Naive B cell (primary cell): ENCODE results near the gene CCDC169. TPM values are rescaled to one million over a fixed set of nuclear protein-coding genes. Genes with fewer than 3 reads are reported as not detected.
A peak's percentile ranks its signal among the peaks of the same experiment; 100 is the strongest.

Experiments used
- ATAC-seq, 2 donors: fragments of 150-1000 bp; cut with Tn5 transposase; 2 replicates each; pipeline ENCODE4 v1.10.0; 2021; ENCODE audit warnings: low read depth in 2 of 2, mild to moderate bottlenecking in 2 of 2, moderate library complexity in 2 of 2
- DNase-seq: peaks from one replicate; pipeline ENCODE4 v3.0.0; 2022
- H3K27ac Mint-ChIP-seq, 6 donors: one replicate each; pipeline ENCODE4 v1.8.0; 2020 to 2022; ENCODE audit warnings: mild to moderate bottlenecking in 6 of 6, mixed read lengths in 6 of 6, moderate library complexity in 5 of 6, inconsistent platforms in 2 of 6
- H3K27me3 Mint-ChIP-seq, 3 donors: one replicate each; pipeline ENCODE4 v1.8.0; 2021 to 2022; ENCODE audit warnings: mixed read lengths in 3 of 3, mild to moderate bottlenecking in 1 of 3
- H3K36me3 Mint-ChIP-seq, 2 donors: one replicate each; pipeline ENCODE4 v1.8.0; 2020 to 2022; ENCODE audit warnings: mixed read lengths in 2 of 2, inconsistent platforms in 1 of 2, mild to moderate bottlenecking in 1 of 2
- H3K4me1 Mint-ChIP-seq, 3 donors: one replicate each; pipeline ENCODE4 v1.8.0; 2020 to 2022; ENCODE audit warnings: mixed read lengths in 3 of 3, inconsistent platforms in 1 of 3, mild to moderate bottlenecking in 1 of 3, moderate library complexity in 1 of 3
- H3K4me3 Mint-ChIP-seq, 8 donors: one replicate each; pipeline ENCODE4 v1.8.0; 2020 to 2022; ENCODE audit warnings: mild to moderate bottlenecking in 8 of 8, mixed read lengths in 8 of 8, moderate library complexity in 8 of 8, inconsistent platforms in 2 of 8
- H3K9me3 Mint-ChIP-seq, 7 donors: one replicate each; pipeline ENCODE4 v1.8.0; 2020 to 2022; ENCODE audit warnings: mixed read lengths in 7 of 7, mild to moderate bottlenecking in 5 of 7, inconsistent platforms in 2 of 7, moderate library complexity in 1 of 7
- polyA plus RNA-seq, 6 donors: library from polyadenylated mRNA; unstranded; fragments of 300-500 nt; fragmentation: Illumina TruSeq; gene quantifications; one replicate each; pipeline ENCODE4 v1.2.3, GENCODE V29; 2021; ENCODE audit warnings: low read depth in 6 of 6

CCDC169 gene
- polyA plus RNA-seq, 6 donors from 2014 or later, result 0.46 TPM; not detected in 5

- H3K4me3 Mint-ChIP-seq, result peak overlapping the region; percentile 69 to 95 (median 90)
- no peak for DNase-seq
- H3K36me3 Mint-ChIP-seq, result no peaks in the 10 kb centered on the region
- peaks cover 0 to 16% (median 6%) of the 10 kb centered on the region in 3 donors for H3K4me1 Mint-ChIP-seq
- no peaks in the 10 kb centered on the region for H3K9me3 Mint-ChIP-seq
- peak overlapping the region in 2 of 6 donors; percentile 16 to 39 for H3K27ac Mint-ChIP-seq
- ATAC-seq, result no peak
- H3K27me3 Mint-ChIP-seq, result peaks cover 16 to 18% (median 17%) of the 10 kb centered on the region in 3 donors
These were observed 988 bp upstream of the CCDC169 start for GRCh38 chr13:36298535-36299068.

- peaks cover 16 to 24% (median 17%) of the 10 kb centered on the region in 3 donors for H3K27me3 Mint-ChIP-seq
- no peaks in the 10 kb centered on the region for H3K36me3 Mint-ChIP-seq
- H3K4me3 Mint-ChIP-seq, result no peak overlapping the region
- peaks cover 0 to 10% (median 4%) of the 10 kb centered on the region in 7 donors for H3K9me3 Mint-ChIP-seq
- H3K4me1 Mint-ChIP-seq, result peaks cover 0 to 16% (median 6%) of the 10 kb centered on the region in 3 donors
- ATAC-seq (no peak), DNase-seq (no peak)
- no peak overlapping the region for H3K27ac Mint-ChIP-seq
These were observed 3.5 kb downstream of the CCDC169 start for GRCh38 chr13:36294096-36294495.

- Mint-ChIP-seq H3K27me3 (peaks cover 14 to 20% (median 14%) of the 10 kb centered on the region in 3 donors), H3K9me3 (peaks cover 0 to 10% (median 4%) of the 10 kb centered on the region in 7 donors), H3K36me3 (no peaks in the 10 kb centered on the region), H3K27ac (no peak overlapping the region), H3K4me1 (peaks cover 0 to 15% (median 4%) of the 10 kb centered on the region in 3 donors), H3K4me3 (no peak overlapping the region)
- DNase-seq, result no peak
- ATAC-seq, result no peak
These were observed 4.1 kb downstream of the CCDC169 start for GRCh38 chr13:36293497-36293896.

- Mint-ChIP-seq H3K4me1 (no peaks in the 10 kb centered on the region), H3K27me3 (peaks cover 11 to 19% (median 11%) of the 10 kb centered on the region in 3 donors), H3K27ac (no peak overlapping the region), H3K4me3 (no peak overlapping the region), H3K9me3 (peaks cover 0 to 14% (median 5%) of the 10 kb centered on the region in 7 donors), H3K36me3 (no peaks in the 10 kb centered on the region)
- DNase-seq (no peak), ATAC-seq (no peak)
These were observed 8.7 kb downstream of the CCDC169 start for GRCh38 chr13:36288794-36289391.

- H3K27ac Mint-ChIP-seq, result no peak overlapping the region
These were observed 11.6 kb downstream of the CCDC169 start for GRCh38 chr13:36286006-36286405.

DNA sequence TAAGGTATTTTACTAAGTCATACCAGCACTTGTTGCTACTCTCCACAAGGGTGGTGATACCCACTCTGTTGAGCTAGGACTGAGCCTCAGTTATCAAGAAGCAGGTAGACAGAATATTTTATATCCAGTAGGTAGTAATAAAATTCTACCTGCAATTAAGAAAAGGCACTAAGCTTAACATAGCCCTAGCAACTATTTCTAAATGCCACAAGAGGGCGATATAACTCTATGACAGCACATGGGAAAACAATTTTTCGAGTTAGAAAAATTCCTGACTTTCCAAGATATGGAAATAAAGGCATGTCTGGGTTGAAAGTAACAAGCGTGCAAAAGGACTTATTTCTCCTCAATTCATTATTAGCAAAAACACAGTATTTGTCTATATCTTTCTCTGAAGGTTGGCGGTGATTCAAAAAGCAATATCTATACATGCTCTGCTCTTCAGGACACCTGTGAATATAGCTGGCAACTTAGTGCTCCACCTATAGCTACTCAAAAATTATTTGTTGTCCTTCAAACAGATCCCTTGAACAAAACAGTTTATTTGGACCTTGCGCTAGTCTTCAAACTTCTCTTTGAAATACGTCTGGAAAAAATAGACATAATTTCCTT, 14.7 kb downstream of the CCDC169 start:
- Mint-ChIP-seq H3K4me3 (no peak overlapping the region), H3K27me3 (peaks cover 10 to 19% (median 14%) of the 10 kb centered on the region in 3 donors), H3K36me3 (no peaks in the 10 kb centered on the region), H3K27ac (no peak overlapping the region), H3K4me1 (no peaks in the 10 kb centered on the region), H3K9me3 (peaks cover 0 to 1% (median 0%) of the 10 kb centered on the region in 7 donors)
- ATAC-seq (peak in 1 of 2 donors; percentile 28), DNase-seq (peak; percentile 7)

More at GRCh38 chr13:36286006-36286405, 11.6 kb downstream of the CCDC169 start:
- no peaks in the 10 kb centered on the region for H3K36me3 Mint-ChIP-seq
- DNase-seq (no peak), ATAC-seq (no peak)
- H3K27me3 Mint-ChIP-seq, result peaks cover 8 to 14% (median 10%) of the 10 kb centered on the region in 3 donors
- H3K4me1 Mint-ChIP-seq, result no peaks in the 10 kb centered on the region
- H3K9me3 Mint-ChIP-seq, result peaks cover 0 to 12% (median 5%) of the 10 kb centered on the region in 7 donors
- H3K4me3 Mint-ChIP-seq, result no peak overlapping the region

- peaks cover 0 to 2% (median 0%) of the 10 kb centered on the region in 7 donors for H3K9me3 Mint-ChIP-seq
- DNase-seq, result no peak
- no peak overlapping the region for H3K4me3 Mint-ChIP-seq
- no peaks in the 10 kb centered on the region for H3K4me1 Mint-ChIP-seq
- no peak for ATAC-seq
- no peaks in the 10 kb centered on the region for H3K36me3 Mint-ChIP-seq
- H3K27ac Mint-ChIP-seq, result no peak overlapping the region
- peaks cover 0 to 12% (median 0%) of the 10 kb centered on the region in 3 donors for H3K27me3 Mint-ChIP-seq
These were observed 22.2 kb downstream of the CCDC169 start for GRCh38 chr13:36275190-36276002.

DNA sequence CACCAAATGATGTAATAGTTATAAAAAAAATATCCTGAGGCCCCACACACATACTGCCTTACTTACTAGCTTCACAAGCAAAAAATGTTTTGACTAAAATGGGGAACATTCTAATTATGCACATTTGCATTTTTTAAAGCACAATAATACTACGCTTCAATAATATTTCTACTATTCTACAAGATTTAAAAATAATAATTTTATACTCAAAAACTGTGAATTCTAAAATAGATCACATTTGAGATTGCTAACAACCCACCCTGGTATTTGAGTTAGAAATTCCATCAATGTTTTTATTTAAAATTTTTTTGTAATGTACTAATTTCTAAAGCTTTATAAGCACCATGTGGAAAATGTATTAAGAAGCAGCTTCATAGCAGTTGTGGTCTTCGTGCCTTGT, 24.2 kb downstream of the CCDC169 start:
- ATAC-seq (no peak), DNase-seq (no peak)
- H3K4me3 Mint-ChIP-seq, result no peak overlapping the region
- H3K4me1 Mint-ChIP-seq, result no peaks in the 10 kb centered on the region
- no peaks in the 10 kb centered on the region for H3K36me3 Mint-ChIP-seq
- H3K9me3 Mint-ChIP-seq, result peaks cover 0 to 2% (median 0%) of the 10 kb centered on the region in 7 donors
- no peak overlapping the region for H3K27ac Mint-ChIP-seq
- peaks cover 0 to 15% (median 0%) of the 10 kb centered on the region in 3 donors for H3K27me3 Mint-ChIP-seq

- Mint-ChIP-seq H3K4me3 (no peak overlapping the region), H3K27ac (no peak overlapping the region), H3K27me3 (peaks cover 0 to under 1% (median under 1%) of the 10 kb centered on the region in 3 donors), H3K9me3 (no peaks in the 10 kb centered on the region), H3K4me1 (no peaks in the 10 kb centered on the region), H3K36me3 (no peaks in the 10 kb centered on the region)
- no peak for ATAC-seq
- DNase-seq, result no peak
These were observed 35.6 kb downstream of the CCDC169 start for GRCh38 chr13:36261976-36262375.

DNA sequence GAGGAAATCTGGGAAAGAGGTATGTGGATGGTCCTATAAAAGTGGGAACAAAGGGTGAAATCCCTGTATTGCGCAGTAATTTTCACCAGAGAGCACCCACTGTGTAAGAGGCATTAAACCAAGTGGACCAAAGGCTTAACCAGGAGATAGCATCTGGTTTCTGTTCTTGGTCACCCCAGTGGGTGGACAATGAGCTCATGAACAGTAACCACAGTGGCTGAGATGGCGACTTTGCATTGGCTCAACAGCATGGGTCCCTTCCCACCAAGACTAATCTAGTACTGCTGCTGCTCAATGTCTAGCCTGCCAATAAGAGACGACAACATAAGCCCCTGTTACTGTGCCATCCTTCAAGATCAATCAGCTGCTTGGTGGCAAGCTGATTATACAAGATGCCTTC, 36.6 kb downstream of the CCDC169 start:
- Mint-ChIP-seq H3K4me3 (no peak overlapping the region), H3K36me3 (no peaks in the 10 kb centered on the region), H3K27ac (peak overlapping the region in 1 of 6 donors; percentile 38), H3K9me3 (peaks cover 0 to under 1% (median 0%) of the 10 kb centered on the region in 7 donors), H3K27me3 (peaks cover 0 to 5% (median 4%) of the 10 kb centered on the region in 3 donors), H3K4me1 (no peaks in the 10 kb centered on the region)
- DNase-seq (no peak), ATAC-seq (no peak)

- DNase-seq, result no peak
- Mint-ChIP-seq H3K9me3 (peaks cover 0 to 4% (median 0%) of the 10 kb centered on the region in 7 donors), H3K36me3 (no peaks in the 10 kb centered on the region), H3K4me1 (no peaks in the 10 kb centered on the region), H3K4me3 (no peak overlapping the region), H3K27me3 (peaks cover 0 to 5% (median 4%) of the 10 kb centered on the region in 3 donors), H3K27ac (no peak overlapping the region)
- no peak for ATAC-seq
These were observed 38.1 kb downstream of the CCDC169 start for GRCh38 chr13:36259361-36260137.

GRCh38 chr13:36258831-36259230, 38.8 kb downstream of the CCDC169 start:
- no peaks in the 10 kb centered on the region for H3K36me3 Mint-ChIP-seq
- H3K27me3 Mint-ChIP-seq, result peaks cover 0 to 5% (median 4%) of the 10 kb centered on the region in 3 donors
- DNase-seq, result no peak
- no peak overlapping the region for H3K4me3 Mint-ChIP-seq
- no peak for ATAC-seq
- no peak overlapping the region for H3K27ac Mint-ChIP-seq
- peaks cover 0 to 4% (median 0%) of the 10 kb centered on the region in 7 donors for H3K9me3 Mint-ChIP-seq
- H3K4me1 Mint-ChIP-seq, result no peaks in the 10 kb centered on the region

DNA sequence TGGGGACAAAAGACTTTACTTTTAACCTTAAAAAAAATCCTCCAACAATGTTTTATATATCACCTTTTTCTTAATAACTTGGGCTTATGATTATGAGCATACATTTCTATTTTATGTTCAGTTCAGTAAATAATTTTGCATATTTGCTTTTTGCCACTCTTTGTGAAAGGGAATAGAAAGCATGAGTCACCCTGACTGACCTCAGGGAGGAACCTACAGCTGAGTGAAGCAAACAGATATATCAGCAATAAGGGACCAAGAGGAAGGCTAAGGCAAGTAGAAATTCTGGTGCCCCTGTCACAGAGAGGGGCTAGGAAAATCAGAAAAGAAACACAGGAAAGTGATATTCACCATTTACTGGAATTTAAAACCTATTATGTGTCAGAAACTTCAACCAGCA, 46.1 kb downstream of the CCDC169 start:
- Mint-ChIP-seq H3K27me3 (no peaks in the 10 kb centered on the region), H3K9me3 (peaks cover 0 to 6% (median 0%) of the 10 kb centered on the region in 7 donors), H3K27ac (no peak overlapping the region), H3K4me3 (no peak overlapping the region), H3K36me3 (no peaks in the 10 kb centered on the region), H3K4me1 (no peaks in the 10 kb centered on the region)
- ATAC-seq (no peak), DNase-seq (no peak)
